Mesothelial cell of epicardium (in vitro differentiated cells): Measurements from ENCODE around the gene CEP164. TPM values are rescaled to one million over a fixed set of nuclear protein-coding genes. Genes with fewer than 3 reads are reported as not detected.

Experiments
- DNase-seq, 2 experiments: peaks; one replicate each; pipeline ENCODE4 v3.0.0; 2021; ENCODE audit warnings: low spot score in 2 of 2; ENCODE audit not compliant: unreplicated experiment in 2 of 2
- H3K27ac Mint-ChIP-seq: 2 replicates; pipeline ENCODE4 v1.8.0; 2021; ENCODE audit warnings: mixed read lengths
- H3K27me3 Mint-ChIP-seq: 2 replicates; pipeline ENCODE4 v1.8.0; 2021; ENCODE audit warnings: low read depth, mixed read lengths
- H3K36me3 Mint-ChIP-seq: 2 replicates; pipeline ENCODE4 v1.8.0; 2021; ENCODE audit warnings: mixed read lengths
- H3K4me1 Mint-ChIP-seq: 2 replicates; pipeline ENCODE4 v1.8.0; 2021; ENCODE audit warnings: mixed read lengths
- H3K4me3 Mint-ChIP-seq: 2 replicates; pipeline ENCODE4 v1.8.0; 2021; ENCODE audit warnings: mild to moderate bottlenecking, moderate library complexity, mixed read lengths
- H3K9me3 Mint-ChIP-seq: 2 replicates; pipeline ENCODE4 v1.8.0; 2021; ENCODE audit warnings: mixed read lengths
- total RNA-seq: library from RNA; stranded (reverse); gene quantifications from 3 replicates; pipeline ENCODE4 v1.2.1, GENCODE V29; 2021
- TF ChIP-seq, protein P1 (sequence below): fragments of 200-600 bp; sonication (generic); IDR thresholded peaks from one replicate; pipeline ENCODE4 v1.5.0; 2021; ENCODE audit warnings: antibody characterized with exemption; ENCODE audit not compliant: unreplicated experiment

CEP164 gene
- total RNA-seq, 1 donor from 2014 or later: 51.1 TPM

- H3K27ac Mint-ChIP-seq: no peak overlapping the region
- H3K27me3 Mint-ChIP-seq: peaks cover 34% of the 10 kb centered on the region
- H3K4me3 Mint-ChIP-seq: no peak overlapping the region
- no peak for DNase-seq
- TF ChIP-seq, protein P1, sequence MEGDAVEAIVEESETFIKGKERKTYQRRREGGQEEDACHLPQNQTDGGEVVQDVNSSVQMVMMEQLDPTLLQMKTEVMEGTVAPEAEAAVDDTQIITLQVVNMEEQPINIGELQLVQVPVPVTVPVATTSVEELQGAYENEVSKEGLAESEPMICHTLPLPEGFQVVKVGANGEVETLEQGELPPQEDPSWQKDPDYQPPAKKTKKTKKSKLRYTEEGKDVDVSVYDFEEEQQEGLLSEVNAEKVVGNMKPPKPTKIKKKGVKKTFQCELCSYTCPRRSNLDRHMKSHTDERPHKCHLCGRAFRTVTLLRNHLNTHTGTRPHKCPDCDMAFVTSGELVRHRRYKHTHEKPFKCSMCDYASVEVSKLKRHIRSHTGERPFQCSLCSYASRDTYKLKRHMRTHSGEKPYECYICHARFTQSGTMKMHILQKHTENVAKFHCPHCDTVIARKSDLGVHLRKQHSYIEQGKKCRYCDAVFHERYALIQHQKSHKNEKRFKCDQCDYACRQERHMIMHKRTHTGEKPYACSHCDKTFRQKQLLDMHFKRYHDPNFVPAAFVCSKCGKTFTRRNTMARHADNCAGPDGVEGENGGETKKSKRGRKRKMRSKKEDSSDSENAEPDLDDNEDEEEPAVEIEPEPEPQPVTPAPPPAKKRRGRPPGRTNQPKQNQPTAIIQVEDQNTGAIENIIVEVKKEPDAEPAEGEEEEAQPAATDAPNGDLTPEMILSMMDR: no peak
- no peaks in the 10 kb centered on the region for H3K9me3 Mint-ChIP-seq
- H3K36me3 Mint-ChIP-seq: no peaks in the 10 kb centered on the region
- no peaks in the 10 kb centered on the region for H3K4me1 Mint-ChIP-seq
These were observed 109.6 kb downstream of the CEP164 start for GRCh38 chr11:117437041-117437790.

- no peaks in the 10 kb centered on the region for H3K36me3 Mint-ChIP-seq
- no peak overlapping the region for H3K4me3 Mint-ChIP-seq
- no peaks in the 10 kb centered on the region for H3K9me3 Mint-ChIP-seq
- H3K4me1 Mint-ChIP-seq: no peaks in the 10 kb centered on the region
- DNase-seq: no peak
- no peak overlapping the region for H3K27ac Mint-ChIP-seq
- TF ChIP-seq, protein P1: no peak
- peaks cover 32% of the 10 kb centered on the region for H3K27me3 Mint-ChIP-seq
These were observed 110.1 kb downstream of the CEP164 start for GRCh38 chr11:117437791-117438130.

DNA sequence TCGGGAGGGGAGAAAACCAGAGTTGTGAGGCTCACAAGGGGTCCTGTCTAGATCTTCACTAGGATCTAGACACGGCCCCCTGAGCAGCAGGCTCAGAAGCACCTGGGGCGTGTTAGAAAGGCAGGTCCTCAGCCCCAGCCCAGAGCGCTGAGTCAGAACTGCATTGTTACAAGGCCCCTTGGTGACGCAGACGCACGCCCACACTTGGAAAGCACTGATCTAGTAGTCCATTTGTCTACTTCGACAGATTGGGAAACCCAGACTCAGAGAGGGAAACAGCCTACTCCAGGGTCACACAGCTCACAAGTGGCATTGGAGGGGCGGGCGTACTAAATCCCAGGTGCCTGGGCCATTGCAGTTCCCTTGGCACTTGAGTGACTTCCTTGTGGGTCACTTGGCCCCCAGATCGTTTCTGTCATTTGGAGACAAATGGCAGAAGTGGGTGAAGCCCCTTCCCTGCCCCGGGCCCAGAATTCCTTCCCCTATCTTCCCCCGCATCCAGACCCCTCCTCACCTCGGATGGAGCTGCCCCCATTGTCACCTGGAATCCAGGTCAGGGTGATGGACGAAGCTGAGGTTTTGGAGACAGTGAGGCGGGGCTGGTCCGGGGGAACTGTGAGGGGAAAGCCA lies 110.8 kb downstream of the CEP164 start:
- no peak for DNase-seq
- no peaks in the 10 kb centered on the region for H3K9me3 Mint-ChIP-seq
- H3K27ac Mint-ChIP-seq: no peak overlapping the region
- no peaks in the 10 kb centered on the region for H3K36me3 Mint-ChIP-seq
- no peak overlapping the region for H3K4me3 Mint-ChIP-seq
- TF ChIP-seq, protein P1: no peak
- H3K4me1 Mint-ChIP-seq: peaks cover under 1% of the 10 kb centered on the region
- H3K27me3 Mint-ChIP-seq: peaks cover 38% of the 10 kb centered on the region

GRCh38 chr11:117439256-117439655 lies 111.6 kb downstream of the CEP164 start:
- H3K27me3 Mint-ChIP-seq: peaks cover 44% of the 10 kb centered on the region

DNA sequence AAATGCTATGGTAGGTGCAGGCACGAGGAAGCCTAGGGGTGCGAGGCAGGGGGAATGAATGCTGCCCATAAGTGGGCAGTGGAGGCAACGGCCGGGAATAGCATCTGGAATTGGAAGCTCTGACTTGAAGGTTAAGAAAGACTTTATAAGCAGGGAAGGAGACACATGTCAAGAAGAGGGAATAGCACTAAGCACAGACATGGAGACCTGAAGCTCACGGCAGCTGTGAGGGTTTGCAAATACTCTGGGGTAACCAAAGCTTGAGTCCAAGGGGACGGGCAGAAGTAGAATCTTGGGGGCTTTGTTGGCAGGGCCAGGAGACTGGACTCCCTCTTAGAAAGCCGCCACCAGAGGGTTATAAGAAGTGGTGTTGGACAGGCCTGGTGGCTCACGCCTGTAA lies 112.6 kb downstream of the CEP164 start:
- H3K27me3 Mint-ChIP-seq: peaks cover 45% of the 10 kb centered on the region
- H3K4me3 Mint-ChIP-seq: no peak overlapping the region
- DNase-seq: no peak

More at GRCh38 chr11:117439256-117439655, 111.6 kb downstream of the CEP164 start:
- no peak for DNase-seq
- Mint-ChIP-seq H3K4me3 (no peak overlapping the region), H3K9me3 (no peaks in the 10 kb centered on the region), H3K27ac (no peak overlapping the region), H3K4me1 (peaks cover 8% of the 10 kb centered on the region), H3K36me3 (no peaks in the 10 kb centered on the region)
- TF ChIP-seq, protein P1: no peak

More for the DNA sequence above, 112.6 kb downstream of the CEP164 start:
- Mint-ChIP-seq H3K4me1 (peaks cover 15% of the 10 kb centered on the region), H3K36me3 (no peaks in the 10 kb centered on the region), H3K27ac (no peak overlapping the region), H3K9me3 (no peaks in the 10 kb centered on the region)
- TF ChIP-seq, protein P1: no peak
